ENCODE data around the gene CALHM4.

Gene CALHM4

GRCh38 chr6:116536216-116536621 is 17.3 kb upstream of the CALHM4 start:
- peak in 1 of 58 donors; percentile 20 for DNase-seq

GRCh38 chr6:116542426-116542825 is 11.1 kb upstream of the CALHM4 start:
- no peak for DNase-seq

DNA sequence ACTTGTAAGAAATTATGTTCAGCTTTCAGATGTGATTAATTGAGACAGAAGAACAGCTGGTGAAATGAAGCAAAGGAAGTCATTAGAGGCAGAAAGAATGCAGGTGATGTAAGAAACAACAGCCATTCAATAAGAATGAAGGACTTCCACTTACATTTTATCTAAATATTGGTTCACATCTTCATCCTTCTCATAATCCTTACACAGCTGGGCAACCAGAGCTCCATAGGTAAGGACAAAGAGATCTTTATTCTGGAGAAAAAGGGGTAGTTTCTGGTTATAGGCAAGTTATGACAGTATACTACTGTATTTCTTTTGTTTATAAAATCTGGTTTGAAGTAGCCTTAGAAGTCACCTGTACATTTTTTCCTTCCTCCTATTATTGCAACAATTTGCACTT is 10.4 kb upstream of the CALHM4 start:
- no peak for DNase-seq

- no peak for DNase-seq
These were observed 7.9 kb upstream of the CALHM4 start, which contains the start of gene TRAPPC3L for GRCh38 chr6:116545651-116546050. TSS of gene TRAPPC3L (minus strand) at chr6:116545684. CDS start at chr6:116545514, 170 bp downstream.

GRCh38 chr6:116547358-116547757 is 6.2 kb upstream of the CALHM4 start:
- DNase-seq: no peak

- no peak for DNase-seq
These were observed 2.8 kb upstream of the CALHM4 start for GRCh38 chr6:116550796-116551195.

GRCh38 chr6:116556065-116556464 is 2.5 kb downstream of the CALHM4 start:
- DNase-seq: no peak

DNA sequence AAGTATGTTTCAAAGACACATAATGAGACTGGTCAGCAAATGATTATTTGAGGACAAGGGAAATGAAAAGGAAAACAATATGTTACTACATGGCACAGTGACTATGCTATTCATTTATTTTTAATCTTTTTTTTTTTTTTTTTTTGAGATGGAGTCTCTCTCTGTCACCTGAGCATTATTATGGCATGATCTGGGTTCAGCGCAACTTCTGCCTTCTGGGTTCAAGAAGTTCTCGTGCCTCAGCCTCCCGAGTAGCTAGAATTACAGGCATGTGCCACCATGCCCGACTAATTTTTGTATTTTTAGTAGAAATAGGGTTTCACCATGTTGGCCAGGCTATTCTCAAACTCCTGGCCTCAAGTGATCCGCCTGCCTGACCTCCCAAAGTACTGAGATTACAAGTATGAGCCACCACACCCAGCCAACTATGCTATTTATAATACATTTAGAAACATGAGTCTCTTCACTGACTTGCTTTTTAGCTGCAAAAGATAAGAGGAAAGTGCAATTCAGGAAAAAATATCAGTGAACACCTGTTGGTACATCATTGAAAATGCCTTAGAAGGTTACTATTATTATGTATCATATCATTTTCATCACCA is 3.4 kb downstream of the CALHM4 start:
- DNase-seq: no peak

- DNase-seq: no peak
These were observed 4.3 kb downstream of the CALHM4 start for GRCh38 chr6:116557893-116558292.

- DNase-seq: no peak
These were observed 6.6 kb downstream of the CALHM4 start for GRCh38 chr6:116560130-116560529.

GRCh38 chr6:116561377-116562018 is 7.9 kb downstream of the CALHM4 start:
- peak in 53 of 58 donors; percentile 4 to 81 (median 42) for DNase-seq

GRCh38 chr6:116562019-116562403 is 8.5 kb downstream of the CALHM4 start:
- no peak for DNase-seq

DNA sequence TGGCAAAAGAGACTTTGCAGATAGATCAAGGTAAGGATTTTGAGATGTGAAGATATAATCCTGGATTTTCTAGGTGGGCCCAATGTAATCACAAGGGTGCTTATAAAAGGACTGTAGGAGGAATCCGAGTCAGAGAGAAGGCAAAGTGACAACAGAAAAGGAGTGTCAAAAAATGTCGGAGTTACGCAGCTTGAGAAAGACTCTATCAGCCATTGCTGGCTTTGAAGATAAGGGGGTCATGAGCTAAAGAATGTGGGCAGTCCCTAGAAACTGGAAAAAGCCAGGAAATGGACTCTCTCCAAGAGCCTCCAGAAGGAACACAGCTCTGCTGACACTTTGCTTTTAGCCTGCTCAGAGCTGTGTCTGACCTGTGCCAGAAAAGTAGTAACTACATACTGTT is 9.1 kb downstream of the CALHM4 start:
- DNase-seq: no peak

DNA sequence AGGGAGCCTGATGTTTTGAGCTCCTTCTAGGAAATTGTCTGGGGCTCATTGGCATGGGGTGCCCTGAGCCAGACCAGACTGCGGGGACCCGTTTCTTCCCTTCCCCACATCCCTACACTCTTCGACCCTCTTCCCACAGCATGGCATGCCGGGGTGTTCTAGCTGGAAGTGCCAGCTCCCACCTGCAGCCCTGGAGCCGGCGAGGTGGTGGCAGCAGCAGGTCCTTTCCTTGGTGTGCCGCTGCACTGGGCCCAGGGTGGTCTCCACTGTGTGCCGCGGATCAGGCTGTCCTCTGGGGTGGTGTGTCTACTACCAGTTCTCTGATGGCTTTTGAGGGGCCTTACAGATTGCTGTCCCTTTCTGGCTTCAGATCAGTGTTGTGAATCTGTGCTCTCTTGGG is 10.3 kb downstream of the CALHM4 start:
- no peak for DNase-seq

DNA sequence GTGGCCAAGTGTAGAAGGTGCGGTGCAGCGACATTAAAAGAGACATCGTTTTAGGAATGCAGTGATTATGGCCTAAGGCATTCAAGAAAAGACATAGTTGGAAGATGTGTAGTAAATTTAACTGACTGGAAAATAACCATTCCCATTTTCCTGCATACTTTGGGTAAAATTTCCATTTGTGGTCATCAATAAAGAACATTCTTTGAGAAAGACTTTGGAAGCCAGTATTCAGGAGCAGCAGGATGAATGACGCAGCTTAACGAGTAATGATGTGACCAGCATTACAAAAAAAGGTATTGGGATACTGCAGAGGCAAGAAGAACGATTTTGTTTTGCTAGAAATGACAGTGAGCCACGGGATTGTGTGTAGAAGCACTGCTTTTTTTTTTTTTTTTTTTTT is 10.8 kb downstream of the CALHM4 start:
- no peak for DNase-seq

DNA sequence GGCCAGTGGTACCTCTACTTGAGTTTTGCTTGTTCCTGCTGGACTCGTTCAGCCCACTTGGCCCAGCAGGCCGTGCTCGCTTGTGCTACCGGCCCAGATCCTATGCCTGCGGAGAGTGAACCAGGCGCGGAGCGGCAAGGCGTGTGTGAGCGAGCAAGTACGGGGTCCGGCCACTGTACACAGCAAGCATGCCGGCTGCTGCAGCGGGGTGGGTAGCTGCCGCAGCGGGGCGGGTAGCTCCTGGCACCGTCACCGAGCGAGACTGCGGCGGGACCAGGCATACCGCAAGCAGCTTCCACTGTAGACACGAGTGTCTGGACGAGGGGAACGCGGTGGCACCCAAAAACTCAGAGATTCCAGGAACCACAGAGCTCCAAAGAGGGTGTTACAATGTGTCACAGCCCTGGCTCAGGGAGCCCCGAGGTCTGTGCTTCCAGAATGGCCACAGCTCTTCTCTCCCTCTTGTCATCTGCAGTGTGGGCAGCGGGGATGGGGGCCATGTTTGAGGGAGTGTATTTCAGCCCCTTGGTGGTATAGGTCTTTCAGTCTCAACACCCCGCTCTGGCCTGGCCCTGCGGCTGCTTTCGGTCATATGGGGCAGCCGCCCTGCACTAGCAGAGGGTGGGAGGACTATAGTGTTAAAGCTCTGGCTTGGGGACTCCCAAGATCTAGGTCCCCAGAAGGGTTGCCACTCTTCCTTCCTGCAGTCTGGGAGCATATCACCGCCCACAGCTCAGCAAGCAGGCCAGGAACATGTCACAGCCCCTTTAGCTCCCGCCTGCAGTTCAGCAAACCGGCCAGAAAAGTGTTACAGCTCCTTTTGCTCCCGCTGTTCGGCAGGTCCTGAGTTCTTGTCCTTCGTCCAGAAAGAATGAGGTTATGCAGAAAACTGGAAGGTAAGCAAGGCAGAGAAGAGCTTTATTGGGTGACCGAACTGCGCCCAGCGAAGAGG is 11.6 kb downstream of the CALHM4 start:
- DNase-seq: peak in 30 of 58 donors; percentile 2 to 49 (median 15)

DNA sequence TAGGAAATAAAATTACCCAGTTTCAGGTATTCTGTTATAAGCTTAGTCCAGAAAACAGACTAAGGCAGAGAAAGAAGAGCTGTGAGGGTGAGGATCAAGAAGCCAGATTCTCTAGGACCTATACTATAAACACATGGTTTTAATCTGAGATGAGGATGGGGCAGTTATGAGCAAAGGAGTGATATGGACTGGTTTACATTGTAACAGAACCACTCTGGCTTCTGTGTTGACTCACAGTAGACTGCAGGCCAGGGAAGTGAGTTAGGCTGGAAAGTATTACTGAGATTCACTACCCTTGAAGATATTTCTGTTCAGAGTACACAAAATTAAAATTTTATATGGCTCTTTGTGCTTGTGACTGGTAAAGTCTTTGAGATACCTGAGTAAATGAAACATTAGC is 14.6 kb downstream of the CALHM4 start:
- no peak for DNase-seq

DNA sequence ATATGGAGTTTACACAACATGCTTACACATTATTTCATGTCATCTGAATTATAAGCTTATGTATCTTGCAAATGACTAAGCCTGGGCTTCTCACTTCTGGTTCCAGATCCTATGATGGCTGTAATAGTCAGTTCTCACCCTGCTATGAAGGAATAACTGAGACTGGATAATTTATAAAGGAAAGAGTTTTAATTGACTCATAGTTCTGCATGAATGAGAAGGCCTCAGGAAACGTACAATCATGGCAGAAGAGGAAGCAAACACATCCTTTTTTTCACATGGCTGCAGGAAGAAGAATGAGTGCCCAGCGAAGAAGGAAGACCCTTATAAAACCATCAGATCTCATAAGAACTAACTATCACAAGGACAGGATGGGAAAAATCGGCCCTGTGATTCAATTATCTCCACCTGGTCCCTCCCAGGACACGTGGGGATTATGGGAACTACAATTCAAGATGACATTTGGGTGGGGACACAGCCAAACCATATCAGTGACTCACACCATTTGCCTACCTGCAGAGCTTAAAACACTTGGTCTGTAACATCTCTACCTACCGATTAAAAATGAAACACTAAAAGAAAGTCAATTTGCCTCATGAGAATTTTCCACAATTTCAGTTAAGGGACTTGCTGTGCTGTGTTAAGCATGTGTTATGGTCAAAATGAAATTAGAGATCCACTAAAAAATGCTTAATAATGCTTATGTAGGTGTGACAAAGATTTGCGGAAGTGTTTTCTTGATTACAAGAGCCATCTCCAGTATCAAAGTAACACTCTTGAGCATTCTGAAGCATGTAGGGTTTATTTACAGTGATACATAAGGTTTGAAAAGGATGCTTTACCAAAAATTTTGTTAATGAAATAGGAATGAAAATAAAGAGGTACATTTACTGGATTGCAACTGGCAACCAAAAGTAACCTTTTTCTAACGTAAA is 15.5 kb downstream of the CALHM4 start:
- no peak for DNase-seq

DNA sequence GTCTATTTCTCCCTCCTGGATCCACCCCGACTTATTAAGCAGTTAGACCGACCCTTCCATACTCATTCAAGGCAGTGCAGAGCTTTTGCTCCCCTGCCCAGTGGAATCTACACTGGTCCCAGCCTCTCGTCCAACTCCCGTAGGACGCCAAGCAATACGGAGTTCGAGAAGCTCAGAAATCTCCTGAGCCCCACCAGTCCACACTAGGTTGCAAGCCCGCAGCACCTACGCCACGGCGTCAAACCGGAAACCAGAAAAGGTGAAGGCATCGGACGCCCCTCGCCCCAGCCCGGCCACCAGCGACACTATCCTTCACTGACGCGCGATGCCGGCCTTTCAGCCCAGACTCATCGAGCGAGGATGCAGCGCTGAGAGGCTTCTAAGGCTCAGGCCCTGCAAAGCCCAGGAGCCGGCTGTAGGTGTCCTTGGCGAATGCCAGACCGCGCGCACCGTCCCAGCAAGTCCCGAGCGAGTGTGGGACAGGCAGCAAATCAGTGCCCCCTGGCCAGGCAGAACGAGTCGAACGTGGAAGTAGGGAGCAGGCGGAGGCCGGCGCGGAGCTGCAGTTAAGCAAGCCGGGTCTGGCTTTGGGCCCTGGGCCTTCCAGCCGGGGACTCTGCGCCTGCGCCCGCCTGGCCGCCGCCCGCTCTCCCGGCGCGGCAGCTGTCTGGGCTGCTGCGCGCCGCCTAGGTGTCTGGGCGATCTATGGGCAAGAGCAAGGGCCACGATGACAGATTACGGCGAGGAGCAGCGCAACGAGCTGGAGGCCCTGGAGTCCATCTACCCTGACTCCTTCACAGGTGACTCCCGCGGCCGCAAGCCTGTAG is 17.5 kb downstream of the CALHM4 start, which contains the start of gene RWDD1:
RWDD1 (plus strand) TSS at position 649 of the 827 bp plus-strand sequence; CDS start at position 728, 79 bp downstream.
- peak; percentile 88 to 100 (median 98) for DNase-seq

DNA sequence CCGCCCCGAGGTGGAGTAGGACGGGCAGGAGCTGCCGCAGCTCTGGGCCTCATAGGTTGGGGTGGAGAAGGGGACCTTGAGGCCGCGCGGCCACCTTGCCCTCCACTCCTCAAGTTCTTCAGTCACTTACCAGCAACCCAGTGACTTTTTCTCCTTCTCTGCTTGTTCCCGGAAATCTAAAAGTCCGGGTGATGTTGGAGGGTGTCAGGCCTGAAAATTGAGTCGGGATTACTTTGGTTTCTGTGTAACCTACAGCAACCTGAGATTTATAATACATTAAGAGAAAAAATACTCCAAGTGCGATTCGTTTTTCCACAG is 18.1 kb downstream of the CALHM4 start:
- no peak for DNase-seq
